B cell (primary cell): Measurements from ENCODE around the gene FOXL1.

ENCODE experiments used
- EZH2 ChIP-seq: IDR thresholded peaks from 2 replicates; pipeline ENCODE4 v1.6.1; 2012; ENCODE audit warnings: borderline replicate concordance, low read depth, mild to moderate bottlenecking, moderate library complexity, low read length; ENCODE audit not compliant: insufficient read depth, poor library complexity, severe bottlenecking
- TF ChIP-seq, protein P1 (sequence below): fragments of 200-600 bp; IDR thresholded peaks from one replicate; pipeline ENCODE4 v1.8.0; 2022; ENCODE audit warnings: antibody characterized with exemption, mild to moderate bottlenecking

DNA sequence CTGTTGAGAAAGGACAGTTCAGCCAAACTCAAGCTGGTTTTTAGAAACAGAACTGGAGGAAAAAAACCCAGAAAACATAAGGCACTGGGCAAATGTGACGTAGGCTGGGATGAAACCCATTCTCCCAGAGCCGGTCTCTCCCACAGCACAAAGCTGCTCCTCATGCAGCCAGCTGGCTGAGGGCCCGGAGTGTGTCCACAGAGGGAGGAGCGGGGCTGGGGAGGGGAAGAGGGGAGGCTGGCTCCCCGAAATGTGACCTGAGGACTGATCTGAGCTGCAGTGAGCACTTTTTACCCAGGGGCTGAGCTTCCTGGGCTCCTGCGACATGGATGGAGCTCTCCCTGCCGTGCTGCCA lies 47.2 kb upstream of the FOXL1 start:
- TF ChIP-seq, protein P1, sequence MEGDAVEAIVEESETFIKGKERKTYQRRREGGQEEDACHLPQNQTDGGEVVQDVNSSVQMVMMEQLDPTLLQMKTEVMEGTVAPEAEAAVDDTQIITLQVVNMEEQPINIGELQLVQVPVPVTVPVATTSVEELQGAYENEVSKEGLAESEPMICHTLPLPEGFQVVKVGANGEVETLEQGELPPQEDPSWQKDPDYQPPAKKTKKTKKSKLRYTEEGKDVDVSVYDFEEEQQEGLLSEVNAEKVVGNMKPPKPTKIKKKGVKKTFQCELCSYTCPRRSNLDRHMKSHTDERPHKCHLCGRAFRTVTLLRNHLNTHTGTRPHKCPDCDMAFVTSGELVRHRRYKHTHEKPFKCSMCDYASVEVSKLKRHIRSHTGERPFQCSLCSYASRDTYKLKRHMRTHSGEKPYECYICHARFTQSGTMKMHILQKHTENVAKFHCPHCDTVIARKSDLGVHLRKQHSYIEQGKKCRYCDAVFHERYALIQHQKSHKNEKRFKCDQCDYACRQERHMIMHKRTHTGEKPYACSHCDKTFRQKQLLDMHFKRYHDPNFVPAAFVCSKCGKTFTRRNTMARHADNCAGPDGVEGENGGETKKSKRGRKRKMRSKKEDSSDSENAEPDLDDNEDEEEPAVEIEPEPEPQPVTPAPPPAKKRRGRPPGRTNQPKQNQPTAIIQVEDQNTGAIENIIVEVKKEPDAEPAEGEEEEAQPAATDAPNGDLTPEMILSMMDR = no peak
- no peak for TF ChIP-seq EZH2
